ENCODE results near the gene FAF1.

The FAF1 gene

GRCh38 chr1:50438945-50439344 is 521.1 kb downstream of the FAF1 start:
- H3K27me3 ChIP-seq (ENCODE audit: control insufficient read depth, low read length), result no peaks in the 10 kb centered on the region
- no peaks in the 10 kb centered on the region for H3K9me2 ChIP-seq (replicated peaks; ENCODE audit: control insufficient read depth, low read length)
- H3K4me1 ChIP-seq (ENCODE audit: control insufficient read depth, low read length), result no peaks in the 10 kb centered on the region
- H3K4me2 ChIP-seq (ENCODE audit: low read length), result no peak overlapping the region
- no peak overlapping the region for H3K27ac ChIP-seq (ENCODE audit: low read depth, low read length)
- no peaks in the 10 kb centered on the region for H3F3A ChIP-seq (ENCODE audit: control insufficient read depth, insufficient read depth)
- TF ChIP-seq CTCF (IDR thresholded peaks at IDR 0.05; ENCODE audit: low read depth, low read length, poor library complexity, severe bottlenecking) (no peak), EZH2phosphoT487 (IDR thresholded peaks at IDR 0.05; ENCODE audit: borderline replicate concordance, low read length) (no peak)
- H3K4me3 ChIP-seq (ENCODE audit: low read length), result no peak overlapping the region
- H4K20me1 ChIP-seq (ENCODE audit: control insufficient read depth, insufficient read depth, low read depth, low read length), result no peaks in the 10 kb centered on the region
- peaks cover 23% of the 10 kb centered on the region for H3K36me3 ChIP-seq (ENCODE audit: control insufficient read depth, low read length)
- no peaks in the 10 kb centered on the region for H3K9me3 ChIP-seq (ENCODE audit: control insufficient read depth, insufficient read depth, low read length)
- no peaks in the 10 kb centered on the region for H3K79me2 ChIP-seq (ENCODE audit: control insufficient read depth, low read length)

GRCh38 chr1:50436489-50436888 is 523.6 kb downstream of the FAF1 start:
- Histone ChIP-seq H3K27ac (ENCODE audit: low read depth, low read length) (no peak overlapping the region), H3K4me2 (ENCODE audit: low read length) (no peak overlapping the region), H3K4me3 (ENCODE audit: low read length) (no peak overlapping the region), H3K79me2 (ENCODE audit: control insufficient read depth, low read length) (no peaks in the 10 kb centered on the region), H3K36me3 (ENCODE audit: control insufficient read depth, low read length) (peaks cover 22% of the 10 kb centered on the region), H3K9me3 (ENCODE audit: control insufficient read depth, insufficient read depth, low read length) (no peaks in the 10 kb centered on the region), H4K20me1 (ENCODE audit: control insufficient read depth, insufficient read depth, low read depth, low read length) (no peaks in the 10 kb centered on the region), H3K9me2 (replicated peaks; ENCODE audit: control insufficient read depth, low read length) (no peaks in the 10 kb centered on the region), H3F3A (ENCODE audit: control insufficient read depth, insufficient read depth) (no peaks in the 10 kb centered on the region), H3K4me1 (ENCODE audit: control insufficient read depth, low read length) (no peaks in the 10 kb centered on the region), H3K27me3 (ENCODE audit: control insufficient read depth, low read length) (peaks cover 6% of the 10 kb centered on the region)
- TF ChIP-seq EZH2phosphoT487 (IDR thresholded peaks at IDR 0.05; ENCODE audit: borderline replicate concordance, low read length) (no peak), CTCF (IDR thresholded peaks at IDR 0.05; ENCODE audit: low read depth, low read length, poor library complexity, severe bottlenecking) (no peak)

- Histone ChIP-seq H3F3A (ENCODE audit: control insufficient read depth, insufficient read depth) (no peaks in the 10 kb centered on the region), H3K36me3 (ENCODE audit: control insufficient read depth, low read length) (no peaks in the 10 kb centered on the region), H3K4me3 (ENCODE audit: low read length) (no peak overlapping the region), H3K27me3 (ENCODE audit: control insufficient read depth, low read length) (peaks cover 29% of the 10 kb centered on the region), H3K27ac (ENCODE audit: low read depth, low read length) (no peak overlapping the region), H3K9me2 (replicated peaks; ENCODE audit: control insufficient read depth, low read length) (no peaks in the 10 kb centered on the region), H4K20me1 (ENCODE audit: control insufficient read depth, insufficient read depth, low read depth, low read length) (no peaks in the 10 kb centered on the region), H3K4me2 (ENCODE audit: low read length) (no peak overlapping the region), H3K79me2 (ENCODE audit: control insufficient read depth, low read length) (no peaks in the 10 kb centered on the region), H3K4me1 (ENCODE audit: control insufficient read depth, low read length) (no peaks in the 10 kb centered on the region), H3K9me3 (ENCODE audit: control insufficient read depth, insufficient read depth, low read length) (no peaks in the 10 kb centered on the region)
- TF ChIP-seq EZH2phosphoT487 (IDR thresholded peaks at IDR 0.05; ENCODE audit: borderline replicate concordance, low read length) (no peak), CTCF (IDR thresholded peaks at IDR 0.05; ENCODE audit: low read depth, low read length, poor library complexity, severe bottlenecking) (no peak)
Measured at GRCh38 chr1:50430010-50430405, 530.1 kb downstream of the FAF1 start.

Measured in DOHH2 (cell line).